ENCODE measurements around the gene THOP1. TPM values are rescaled to one million over a fixed set of nuclear protein-coding genes. Genes with fewer than 3 reads are reported as not detected.

THOP1 gene
- total and polyA plus RNA-seq, 2 experiments from 2014 or later: 81.3 to 111 TPM

DNA sequence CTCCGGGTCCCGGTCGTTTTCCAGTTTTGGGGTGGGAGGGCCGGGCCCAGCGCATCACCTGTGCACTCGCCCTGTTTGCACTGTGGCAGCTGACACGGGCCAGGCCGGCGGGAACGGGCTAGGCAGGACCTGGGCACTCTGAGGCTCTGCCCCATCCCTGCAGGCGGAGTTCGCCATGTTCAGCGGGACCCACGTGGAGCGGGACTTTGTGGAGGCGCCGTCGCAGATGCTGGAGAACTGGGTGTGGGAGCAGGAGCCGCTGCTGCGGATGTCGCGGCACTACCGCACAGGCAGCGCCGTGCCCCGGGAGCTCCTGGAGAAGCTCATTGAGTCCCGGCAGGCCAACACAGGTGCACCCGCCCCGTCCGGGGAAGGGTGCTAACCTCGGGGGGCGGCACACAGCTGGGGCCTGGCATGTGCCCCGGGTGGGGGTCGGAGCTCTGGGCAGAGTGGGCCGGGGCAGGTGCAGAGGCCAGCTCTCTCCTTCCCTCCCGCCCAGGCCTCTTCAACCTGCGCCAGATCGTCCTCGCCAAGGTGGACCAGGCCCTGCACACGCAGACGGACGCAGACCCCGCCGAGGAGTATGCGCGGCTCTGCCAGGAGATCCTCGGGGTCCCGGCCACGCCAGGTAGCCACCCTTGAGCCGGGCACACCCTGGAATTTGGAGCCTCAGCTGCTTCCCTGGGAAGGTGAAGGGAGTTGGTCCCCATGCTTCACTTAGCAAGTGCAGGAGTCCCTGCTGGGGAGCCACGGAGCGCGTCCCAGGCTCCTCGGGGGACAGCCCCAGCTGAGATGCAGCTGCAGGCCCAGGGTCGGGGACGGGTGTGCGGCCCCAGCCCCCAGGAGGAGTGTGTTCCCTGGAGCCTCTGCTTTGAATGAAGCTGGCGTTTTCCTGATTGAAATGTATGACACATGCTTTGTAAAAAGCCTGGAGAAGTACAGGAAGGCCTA is 25.1 kb downstream of the THOP1 start:
- DNase-seq (ENCODE audit: low read depth in 1 of 2, low spot score in 1 of 2): no peak
- TF ChIP-seq, protein P1, sequence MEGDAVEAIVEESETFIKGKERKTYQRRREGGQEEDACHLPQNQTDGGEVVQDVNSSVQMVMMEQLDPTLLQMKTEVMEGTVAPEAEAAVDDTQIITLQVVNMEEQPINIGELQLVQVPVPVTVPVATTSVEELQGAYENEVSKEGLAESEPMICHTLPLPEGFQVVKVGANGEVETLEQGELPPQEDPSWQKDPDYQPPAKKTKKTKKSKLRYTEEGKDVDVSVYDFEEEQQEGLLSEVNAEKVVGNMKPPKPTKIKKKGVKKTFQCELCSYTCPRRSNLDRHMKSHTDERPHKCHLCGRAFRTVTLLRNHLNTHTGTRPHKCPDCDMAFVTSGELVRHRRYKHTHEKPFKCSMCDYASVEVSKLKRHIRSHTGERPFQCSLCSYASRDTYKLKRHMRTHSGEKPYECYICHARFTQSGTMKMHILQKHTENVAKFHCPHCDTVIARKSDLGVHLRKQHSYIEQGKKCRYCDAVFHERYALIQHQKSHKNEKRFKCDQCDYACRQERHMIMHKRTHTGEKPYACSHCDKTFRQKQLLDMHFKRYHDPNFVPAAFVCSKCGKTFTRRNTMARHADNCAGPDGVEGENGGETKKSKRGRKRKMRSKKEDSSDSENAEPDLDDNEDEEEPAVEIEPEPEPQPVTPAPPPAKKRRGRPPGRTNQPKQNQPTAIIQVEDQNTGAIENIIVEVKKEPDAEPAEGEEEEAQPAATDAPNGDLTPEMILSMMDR (IDR thresholded peaks at IDR 0.05; ENCODE audit: low read depth, low read length): no peak
- Histone ChIP-seq H3K4me3 (no peak overlapping the region), H3K9me3 (ENCODE audit: low read depth) (no peaks in the 10 kb centered on the region), H3K27me3 (no peaks in the 10 kb centered on the region), H3K4me1 (ENCODE audit: low read depth) (no peaks in the 10 kb centered on the region), H3K36me3 (peaks cover 28% of the 10 kb centered on the region), H3K27ac (no peak overlapping the region)

DNA sequence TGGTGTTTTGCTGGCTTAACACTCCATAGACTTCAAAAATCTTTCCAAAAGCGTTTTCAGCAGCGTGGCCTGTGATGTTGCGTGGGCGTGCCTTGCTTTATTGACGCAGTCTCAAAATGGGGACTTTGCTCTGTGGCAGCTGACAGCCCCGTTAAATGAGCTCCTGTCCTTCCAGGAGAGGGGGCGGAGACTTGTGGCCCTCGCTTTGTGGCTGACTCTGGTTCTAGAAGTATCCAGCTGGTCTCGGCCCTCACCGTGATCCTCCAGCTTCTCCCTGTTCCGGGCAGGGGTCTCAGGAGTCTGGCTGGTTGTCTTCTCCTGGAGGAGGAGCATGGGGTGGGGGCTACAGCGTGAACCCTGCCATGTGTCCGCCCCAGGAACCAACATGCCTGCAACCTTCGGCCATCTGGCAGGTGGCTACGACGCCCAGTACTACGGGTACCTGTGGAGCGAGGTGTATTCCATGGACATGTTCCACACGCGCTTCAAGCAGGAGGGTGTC is 26.0 kb downstream of the THOP1 start:
- DNase-seq (ENCODE audit: low read depth in 1 of 2, low spot score in 1 of 2): no peak
- TF ChIP-seq, protein P1 (IDR thresholded peaks at IDR 0.05; ENCODE audit: low read depth, low read length): no peak
- Histone ChIP-seq H3K4me1 (ENCODE audit: low read depth) (no peaks in the 10 kb centered on the region), H3K27ac (no peak overlapping the region), H3K36me3 (peaks cover 26% of the 10 kb centered on the region), H3K27me3 (no peaks in the 10 kb centered on the region), H3K9me3 (ENCODE audit: low read depth) (no peaks in the 10 kb centered on the region), H3K4me3 (no peak overlapping the region)

DNA sequence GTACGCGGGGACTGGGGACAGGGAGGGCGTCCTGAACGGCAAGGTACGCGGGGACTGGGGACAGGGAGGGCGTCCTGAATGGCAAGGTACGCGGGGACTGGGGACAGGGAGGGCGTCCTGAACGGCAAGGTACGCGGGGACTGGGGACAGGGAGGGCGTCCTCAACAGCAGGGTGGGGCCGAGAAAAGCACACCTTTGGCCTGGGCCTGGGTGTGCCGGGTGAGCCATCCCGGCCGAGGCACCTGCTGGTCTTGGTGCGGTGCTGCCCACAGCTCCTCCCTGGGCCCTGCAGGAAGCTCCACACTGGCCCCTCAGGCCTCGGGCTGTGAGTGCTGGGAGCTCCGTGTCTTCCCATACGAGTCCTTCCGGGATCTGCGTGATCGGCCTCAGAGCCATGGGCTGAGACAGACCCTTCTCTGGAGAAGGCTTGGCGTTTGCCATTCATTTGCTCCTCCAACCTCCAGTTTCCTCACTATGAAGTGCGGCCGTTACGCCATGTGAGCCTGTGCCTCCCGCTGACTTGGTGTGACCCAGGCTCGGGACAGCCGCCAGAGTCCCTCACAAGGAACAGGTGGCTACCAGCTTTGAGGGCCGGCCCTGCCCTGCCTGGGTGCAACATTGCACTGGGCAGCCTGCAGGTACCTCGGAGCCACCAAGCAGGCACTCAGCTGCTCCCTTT is 26.6 kb downstream of the THOP1 start:
- TF ChIP-seq, protein P1 (IDR thresholded peaks at IDR 0.05; ENCODE audit: low read depth, low read length): no peak
- DNase-seq (ENCODE audit: low read depth in 1 of 2, low spot score in 1 of 2): no peak
- Histone ChIP-seq H3K4me3 (no peak overlapping the region), H3K4me1 (ENCODE audit: low read depth) (no peaks in the 10 kb centered on the region), H3K27ac (no peak overlapping the region), H3K36me3 (peaks cover 25% of the 10 kb centered on the region), H3K27me3 (no peaks in the 10 kb centered on the region), H3K9me3 (ENCODE audit: low read depth) (no peaks in the 10 kb centered on the region)

DNA sequence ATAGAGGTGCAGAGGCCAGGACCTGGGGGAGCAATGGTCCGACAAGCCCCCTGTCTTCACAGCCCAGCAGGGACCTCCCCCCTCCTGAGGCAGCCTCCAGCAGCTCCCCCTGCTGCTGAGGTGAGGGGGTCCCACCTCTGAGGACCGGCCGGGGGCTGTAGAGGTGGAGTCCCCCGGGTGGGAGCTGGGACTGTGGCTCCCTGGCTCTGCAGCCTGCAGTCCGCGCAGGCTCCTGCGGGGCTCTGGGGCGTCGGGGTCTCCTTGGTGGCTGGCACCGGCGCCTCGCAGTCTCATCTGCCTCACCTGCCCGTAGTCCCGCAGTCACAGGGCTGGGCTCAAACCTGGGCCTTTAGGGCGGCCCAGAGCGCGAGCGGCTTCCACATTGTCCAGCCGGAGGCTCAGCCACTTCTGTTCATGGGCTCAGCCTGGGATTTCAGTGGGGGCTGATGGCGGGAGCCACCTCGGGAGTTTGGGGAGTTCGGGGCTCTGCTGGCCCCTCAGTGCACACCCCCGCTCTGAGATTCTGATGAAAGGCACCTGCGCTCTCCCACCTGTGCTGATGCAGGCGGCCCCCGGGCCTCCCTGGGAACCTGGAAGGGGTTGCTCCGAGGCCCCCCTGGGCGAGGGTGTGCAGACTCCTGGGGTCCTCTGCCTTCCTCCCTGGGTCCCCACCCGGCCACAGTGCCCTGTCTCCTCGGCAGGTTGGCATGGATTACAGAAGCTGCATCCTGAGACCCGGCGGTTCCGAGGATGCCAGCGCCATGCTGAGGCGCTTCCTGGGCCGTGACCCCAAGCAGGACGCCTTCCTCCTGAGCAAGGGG is 27.3 kb downstream of the THOP1 start:
- Histone ChIP-seq H3K27me3 (no peaks in the 10 kb centered on the region), H3K9me3 (ENCODE audit: low read depth) (no peaks in the 10 kb centered on the region), H3K27ac (no peak overlapping the region), H3K4me3 (no peak overlapping the region), H3K36me3 (peaks cover 23% of the 10 kb centered on the region), H3K4me1 (ENCODE audit: low read depth) (no peaks in the 10 kb centered on the region)
- TF ChIP-seq, protein P1 (IDR thresholded peaks at IDR 0.05; ENCODE audit: low read depth, low read length): no peak
- no peak for DNase-seq (ENCODE audit: low read depth in 1 of 2, low spot score in 1 of 2)

Measured in cardiac muscle cell (in vitro differentiated cells and primary cell).